SK-N-SH (cell line): ENCODE measurements around the gene MPZ. TPM values are rescaled to one million over a fixed set of nuclear protein-coding genes. Genes with fewer than 3 reads are reported as not detected.

Source experiments
- CTCF ChIA-PET: fragments of 300-600, 350-600 bp; formaldehyde crosslinking; extraction: SDS; loops from one replicate; lab custom pipeline; 2021; lab: Yijun Ruan, JAX
- POLR2A ChIA-PET: fragments of 350-600 bp; sonication (Branson Sonifier 250); formaldehyde crosslinking; extraction: SDS; loops from one replicate; lab custom pipeline; 2020; ENCODE audit warnings: antibody characterized with exemption, inconsistent platforms; lab: Yijun Ruan, JAX
- DNase-seq: peaks from one replicate; pipeline ENCODE4 v3.0.0; 2012
- H2AFZ ChIP-seq: fragments of 200-600 bp; sonication (generic); 2 replicates; pipeline ENCODE4 v1.8.1; 2016; ENCODE audit warnings: antibody characterized with exemption, mild to moderate bottlenecking, low read depth
- H3F3A ChIP-seq: fragments of 200-600 bp; sonication (generic); replicated peaks from 2 replicates; pipeline ENCODE3; 2016; ENCODE audit warnings: antibody characterized with exemption, mild to moderate bottlenecking; ENCODE audit not compliant: insufficient read depth
- H3K27ac ChIP-seq, 2 experiments: fragments of 200-500 bp in 1 of 2; fragments of 200-600 bp in 1 of 2; sonication (Bioruptor generic) in 1 of 2; sonication (generic), shearing (Covaris generic) in 1 of 2; 2 replicates each; pipeline versions ENCODE4 v1.5.1 to v1.6.1; 2014 to 2016; ENCODE audit warnings: low read depth in 2 of 2, inconsistent platforms in 1 of 2, low read length in 1 of 2, mild to moderate bottlenecking in 1 of 2, mixed read lengths in 1 of 2
- H3K27me3 ChIP-seq: fragments of 200-600 bp; sonication (generic), shearing (Covaris generic); 2 replicates; pipeline ENCODE4 v1.6.1; 2016; ENCODE audit warnings: mixed run types; ENCODE audit not compliant: insufficient read depth
- H3K36me3 ChIP-seq, 2 experiments: fragments of 200-500 bp in 1 of 2; fragments of 200-600 bp in 1 of 2; sonication (Bioruptor generic) in 1 of 2; sonication (generic) in 1 of 2; replicated peaks in 1 of 2; 2 replicates each; pipeline versions ENCODE3 to v1.5.1; 2014 to 2016; ENCODE audit warnings: low read length in 1 of 2, mild to moderate bottlenecking in 1 of 2; ENCODE audit not compliant: insufficient read depth in 2 of 2, control insufficient read depth in 1 of 2
- H3K4me1 ChIP-seq, 2 experiments: fragments of 200-500 bp in 1 of 2; fragments of 200-600 bp in 1 of 2; sonication (Bioruptor generic) in 1 of 2; sonication (generic), shearing (Covaris generic) in 1 of 2; 2 replicates each; pipeline versions ENCODE4 v1.5.1 to v1.6.1; 2014 to 2016; ENCODE audit warnings: low read depth in 1 of 2, low read length in 1 of 2, mixed run types in 1 of 2; ENCODE audit not compliant: insufficient read depth in 2 of 2, control insufficient read depth in 1 of 2
- H3K4me2 ChIP-seq: fragments of 200-600 bp; sonication (generic), shearing (Covaris generic); 2 replicates; pipeline ENCODE4 v1.6.1; 2017; ENCODE audit warnings: mixed run types
- H3K4me3 ChIP-seq, 2 experiments: fragments of 200-500 bp in 1 of 2; fragments of 200-600 bp in 1 of 2; sonication (Bioruptor generic) in 1 of 2; sonication (generic), shearing (Covaris generic) in 1 of 2; 2 replicates each; pipeline versions ENCODE4 v1.5.1 to v1.8.1; 2014 to 2016; ENCODE audit warnings: low read depth in 2 of 2, inconsistent platforms in 1 of 2, low read length in 1 of 2, mild to moderate bottlenecking in 1 of 2, mixed read lengths in 1 of 2, moderate library complexity in 1 of 2
- H3K79me2 ChIP-seq: fragments of 200-600 bp; sonication (generic); 2 replicates; pipeline ENCODE4 v1.8.1; 2017; ENCODE audit warnings: mild to moderate bottlenecking; ENCODE audit not compliant: insufficient read depth
- H3K9ac ChIP-seq: fragments of 200-600 bp; sonication (generic); 2 replicates; pipeline ENCODE4 v1.6.1; 2017; ENCODE audit warnings: mixed run types
- H3K9me2 ChIP-seq: fragments of 200-600 bp; sonication (generic); 2 replicates; pipeline ENCODE4 v1.6.1; 2017; ENCODE audit warnings: mixed run types
- H3K9me3 ChIP-seq: fragments of 200-600 bp; sonication (generic); 2 replicates; pipeline ENCODE4 v1.6.1; 2017; ENCODE audit warnings: mixed run types, mild to moderate bottlenecking, moderate library complexity
- H4K20me1 ChIP-seq: fragments of 200-600 bp; sonication (generic); 2 replicates; pipeline ENCODE4 v1.6.1; 2017; ENCODE audit warnings: mild to moderate bottlenecking, mixed run types; ENCODE audit not compliant: insufficient read depth
- ELF1 ChIP-seq: IDR thresholded peaks from 2 replicates; pipeline ENCODE4 v1.4.0; 2012
- EP300 ChIP-seq, 2 experiments: IDR thresholded peaks; 2 replicates each; pipeline versions ENCODE4 v1.4.0 to v1.6.1; 2012; ENCODE audit warnings: borderline replicate concordance in 1 of 2, low read depth in 1 of 2, low read length in 1 of 2
- EZH2phosphoT487 ChIP-seq: fragments of 200-600 bp; sonication (generic); IDR thresholded peaks from 2 replicates; pipeline ENCODE4 v1.6.1; 2017; ENCODE audit warnings: low read depth, mixed run types, mild to moderate bottlenecking, antibody characterized with exemption, moderate library complexity, borderline replicate concordance
- FOSL2 ChIP-seq: IDR thresholded peaks from 2 replicates; pipeline ENCODE4 v1.4.0; 2012; ENCODE audit warnings: low read depth, mild to moderate bottlenecking, moderate library complexity, borderline replicate concordance
- FOXJ3 ChIP-seq: sonication (generic); formaldehyde crosslinking; IDR thresholded peaks from 2 replicates; pipeline ENCODE4 v1.5.1; 2020; ENCODE audit warnings: mild to moderate bottlenecking, missing genetic modification reagents
- GABPA ChIP-seq: IDR thresholded peaks from 2 replicates; pipeline ENCODE4 v1.4.0; 2012; ENCODE audit warnings: low read depth, mild to moderate bottlenecking
- GATA2 ChIP-seq: sonication (generic); formaldehyde crosslinking; IDR thresholded peaks from 2 replicates; pipeline ENCODE4 v1.5.0; 2020; ENCODE audit warnings: mild to moderate bottlenecking, missing genetic modification reagents
- MAX ChIP-seq: IDR thresholded peaks from 2 replicates; pipeline ENCODE4 v1.4.0; 2012; ENCODE audit warnings: low read depth
- MEF2A ChIP-seq: IDR thresholded peaks from 2 replicates; pipeline ENCODE4 v1.4.0; 2012; ENCODE audit warnings: low read depth, borderline replicate concordance
- MXI1 ChIP-seq: IDR thresholded peaks from 2 replicates; pipeline ENCODE4 v1.6.1; 2012; ENCODE audit warnings: mild to moderate bottlenecking, low read depth, low read length, improper control_type of control experiment
- NRF1 ChIP-seq: IDR thresholded peaks from 2 replicates; pipeline ENCODE4 v1.6.1; 2012; ENCODE audit warnings: low read depth, mild to moderate bottlenecking, low read length
- RCOR1 ChIP-seq: fragments of 150-350 bp; IDR thresholded peaks from 2 replicates; pipeline ENCODE4 v1.6.1; 2017; ENCODE audit warnings: antibody characterized with exemption, low read length
- REST ChIP-seq: IDR thresholded peaks from 2 replicates; pipeline ENCODE4 v1.6.1; 2012; ENCODE audit warnings: mild to moderate bottlenecking, low read depth, low read length, moderate library complexity
- RFX5 ChIP-seq: IDR thresholded peaks from 2 replicates; pipeline ENCODE4 v1.6.1; 2012; ENCODE audit warnings: mild to moderate bottlenecking, improper control_type of control experiment, low read length
- SIN3A ChIP-seq: IDR thresholded peaks from 2 replicates; pipeline ENCODE4 v1.6.1; 2012; ENCODE audit warnings: low read depth, mild to moderate bottlenecking, low read length, moderate library complexity, borderline replicate concordance
- TCF12 ChIP-seq: IDR thresholded peaks from 2 replicates; pipeline ENCODE4 v1.4.0; 2012
- YY1 ChIP-seq: IDR thresholded peaks from 2 replicates; pipeline ENCODE4 v1.4.0; 2012; ENCODE audit warnings: low read depth, mild to moderate bottlenecking
- WGBS: methylation state at CpG from one replicate; pipeline ENCODE4 v1.1.6; 2017; ENCODE audit warnings: low lambda C conversion rate; 5-methylcytosine and 5-hydroxymethylcytosine counted together
- polyA plus RNA-seq, 3 experiments: library from polyadenylated mRNA; depleted of rRNA; stranded (reverse); fragments of >200 nt; gene quantifications; 2 replicates each; pipeline ENCODE4 v1.2.3, GENCODE V29; 2012
- TF ChIP-seq, protein P1 (sequence below): IDR thresholded peaks from 2 replicates; pipeline ENCODE4 v1.4.0; 2012; ENCODE audit warnings: low read depth, borderline replicate concordance

Gene MPZ
- polyA plus RNA-seq, 1 of the 3 experiments (the other 2 are of a cell fraction) = 2.4 TPM

DNA sequence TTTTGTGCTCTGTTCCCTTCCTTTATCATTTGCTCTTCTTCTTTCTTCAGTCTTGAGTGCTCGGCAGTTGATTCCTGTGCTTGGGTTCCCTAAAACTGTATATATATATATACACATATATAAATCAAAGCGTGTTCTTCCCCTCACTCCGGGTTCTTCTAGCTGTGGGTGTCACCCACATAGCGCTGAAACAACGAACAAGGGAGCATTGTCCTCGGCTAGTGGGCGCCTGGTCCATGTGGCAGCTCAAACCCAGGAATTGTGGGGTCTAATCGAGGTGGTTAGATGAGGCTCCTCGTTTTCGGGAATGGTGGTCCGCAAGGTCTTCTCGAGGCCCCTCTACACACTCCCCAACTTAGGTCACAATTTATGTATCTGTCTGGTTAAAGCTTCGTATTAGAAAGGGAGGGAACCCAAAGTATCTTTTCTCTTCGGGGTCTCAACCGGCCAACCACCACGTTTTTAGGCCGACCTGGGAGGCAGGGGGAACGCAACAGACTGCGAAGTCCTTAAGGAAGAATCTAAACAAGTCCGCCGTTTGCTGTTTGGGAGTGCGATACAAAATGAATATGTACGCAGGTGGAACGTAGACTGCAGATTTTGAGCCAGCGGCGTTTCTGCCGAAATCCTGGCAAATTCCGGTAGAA, 3.9 kb upstream of the MPZ start:
- CTCF ChIA-PET = interaction anchor here (1.1 to 2.7 kb wide), 7 partner anchors 8 to 121 kb away, joined by 3 to 13 read pairs (median 6); partner anchors contain the start of genes NDUFS2 and TOMM40L
- Histone ChIP-seq H3K27me3 (no peaks in the 10 kb centered on the region), H4K20me1 (no peaks in the 10 kb centered on the region), H3K9ac (peak overlapping the region; percentile 91), H3K79me2 (peaks cover 36% of the 10 kb centered on the region), H3K4me1 (peaks cover 0 to 12% of the 10 kb centered on the region in 2 experiments; a peak in 2 of 4 replicates)
- POLR2A ChIA-PET = interaction anchor here (0.7 to 2.0 kb wide), 3 partner anchors 8 to 112 kb away, joined by 3 to 16 read pairs (median 5); partner anchors contain the start of genes NDUFS2 and TOMM40L
- no peak for TF ChIP-seq RFX5
- no peak for TF ChIP-seq EP300 (IDR thresholded peaks at IDR 0.05; ENCODE audit: borderline replicate concordance in 1 of 2, low read depth in 1 of 2, low read length in 1 of 2)
- TF ChIP-seq GATA2 (CRISPR knock-in tag) = no peak
- TF ChIP-seq ELF1 = no peak
- no peak for TF ChIP-seq NRF1
- TF ChIP-seq FOXJ3 (CRISPR knock-in tag) = no peak
- TF ChIP-seq RCOR1 = no peak
- TF ChIP-seq SIN3A = no peak
- TF ChIP-seq MEF2A = no peak
- no peak for TF ChIP-seq MAX
- TF ChIP-seq TCF12 = no peak
- TF ChIP-seq, protein P1, sequence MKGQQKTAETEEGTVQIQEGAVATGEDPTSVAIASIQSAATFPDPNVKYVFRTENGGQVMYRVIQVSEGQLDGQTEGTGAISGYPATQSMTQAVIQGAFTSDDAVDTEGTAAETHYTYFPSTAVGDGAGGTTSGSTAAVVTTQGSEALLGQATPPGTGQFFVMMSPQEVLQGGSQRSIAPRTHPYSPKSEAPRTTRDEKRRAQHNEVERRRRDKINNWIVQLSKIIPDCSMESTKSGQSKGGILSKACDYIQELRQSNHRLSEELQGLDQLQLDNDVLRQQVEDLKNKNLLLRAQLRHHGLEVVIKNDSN = no peak
- TF ChIP-seq GABPA = no peak
- no peak for TF ChIP-seq MXI1
- TF ChIP-seq EZH2phosphoT487 = no peak
- no peak for TF ChIP-seq YY1
- no peak for TF ChIP-seq FOSL2
- no peak for TF ChIP-seq REST
- TF ChIP-seq, all 33 proteins: peak for 0
- Histone ChIP-seq H3K4me2 (peak overlapping the region; percentile 83), H3K36me3 (peaks cover 0 to 7% of the 10 kb centered on the region in 2 experiments), H3K4me3 (peak overlapping the region; percentile 81 to 92), H2AFZ (peak overlapping the region; percentile 97), H3K9me2 (no peaks in the 10 kb centered on the region), H3K27ac (peak overlapping the region; percentile 89 to 91; a peak in 3 of 4 replicates), H3K9me3 (no peaks in the 10 kb centered on the region), H3F3A (peaks cover 4% of the 10 kb centered on the region)
- 38% methylated on average over 28 of the region's 28 CpGs for WGBS
- DNase-seq = no peak
